HUES6 (cell line): Measurements from ENCODE around the gene SLC26A3.
"Not testable (repeated sequence)": the region's sequence is repeated elsewhere in the genome, so short reads cannot be mapped to it uniquely, and the experiment has no call there.

Experiments used
- H3K27ac ChIP-seq: 2 replicates; pipeline ENCODE4 v1.7.0; 2013; ENCODE audit warnings: low read depth, mild to moderate bottlenecking, low read length, inconsistent platforms
- H3K27me3 ChIP-seq: 2 replicates; pipeline ENCODE4 v1.6.1; 2013; ENCODE audit warnings: low read length; ENCODE audit not compliant: control insufficient read depth, insufficient read depth
- H3K36me3 ChIP-seq: 2 replicates; pipeline ENCODE4 v1.6.1; 2013; ENCODE audit warnings: low read length; ENCODE audit not compliant: control insufficient read depth, insufficient read depth
- H3K4me1 ChIP-seq: 2 replicates; pipeline ENCODE4 v1.6.1; 2013; ENCODE audit warnings: low read length; ENCODE audit not compliant: control insufficient read depth, insufficient read depth
- H3K4me3 ChIP-seq: 2 replicates; pipeline ENCODE4 v1.5.1; 2013; ENCODE audit warnings: low read depth, low read length
- H3K9ac ChIP-seq: one replicate; pipeline ENCODE4 v1.6.1; 2013; ENCODE audit warnings: mild to moderate bottlenecking, low read length
- H3K9me3 ChIP-seq: 2 replicates; pipeline ENCODE4 v1.6.1; 2013; ENCODE audit warnings: low read depth, low read length; ENCODE audit not compliant: control insufficient read depth, insufficient read depth

SLC26A3 gene

GRCh38 chr7:107803009-107803610, at the start of gene SLC26A3:
Gene SLC26A3 (minus strand): TSS chr7:107803223. CDS start chr7:107794509, 8,714 bp downstream.
- Histone ChIP-seq H3K36me3 (no peaks in the 10 kb centered on the region), H3K4me3 (no peak within 1 kb of the TSS), H3K27me3 (no peaks in the 10 kb centered on the region), H3K4me1 (no peaks in the 10 kb centered on the region), H3K9me3 (no peaks in the 10 kb centered on the region), H3K9ac (no peak within 1 kb of the TSS), H3K27ac (no peak within 1 kb of the TSS)

GRCh38 chr7:107850643-107851042, 47.6 kb upstream of the SLC26A3 start:
- H3K9ac ChIP-seq: no peak overlapping the region
- no peaks in the 10 kb centered on the region for H3K36me3 ChIP-seq
- peaks cover 6% of the 10 kb centered on the region; the same call in 1 of the 2 replicates for H3K9me3 ChIP-seq
- H3K4me3 ChIP-seq: no peak overlapping the region
- H3K27ac ChIP-seq: no peak overlapping the region
- peaks cover 3% of the 10 kb centered on the region for H3K27me3 ChIP-seq
- H3K4me1 ChIP-seq: no peaks in the 10 kb centered on the region

GRCh38 chr7:107850216-107850615, 47.2 kb upstream of the SLC26A3 start:
- H3K9ac ChIP-seq: no peak overlapping the region
- no peaks in the 10 kb centered on the region for H3K36me3 ChIP-seq
- H3K27ac ChIP-seq: no peak overlapping the region
- H3K9me3 ChIP-seq: peaks cover 6% of the 10 kb centered on the region; the same call in 1 of the 2 replicates
- no peak overlapping the region for H3K4me3 ChIP-seq
- H3K27me3 ChIP-seq: peaks cover 3% of the 10 kb centered on the region
- H3K4me1 ChIP-seq: no peaks in the 10 kb centered on the region

GRCh38 chr7:107848211-107848610, 45.2 kb upstream of the SLC26A3 start:
- H3K36me3 ChIP-seq, H3K27ac ChIP-seq, H3K4me3 ChIP-seq, H3K9me3 ChIP-seq, H3K27me3 ChIP-seq, H3K4me1 ChIP-seq, H3K9ac ChIP-seq: not testable (repeated sequence)

- H3K36me3 ChIP-seq, H3K4me3 ChIP-seq, H3K9me3 ChIP-seq, H3K9ac ChIP-seq, H3K27ac ChIP-seq, H3K4me1 ChIP-seq, H3K27me3 ChIP-seq: not testable (repeated sequence)
These were observed 44.8 kb upstream of the SLC26A3 start for GRCh38 chr7:107847836-107848175.

GRCh38 chr7:107847168-107847835, 44.3 kb upstream of the SLC26A3 start:
- no peak overlapping the region for H3K4me3 ChIP-seq
- H3K36me3 ChIP-seq: no peaks in the 10 kb centered on the region
- no peaks in the 10 kb centered on the region for H3K4me1 ChIP-seq
- no peak overlapping the region for H3K9ac ChIP-seq
- no peak overlapping the region for H3K27ac ChIP-seq
- H3K27me3 ChIP-seq: no peaks in the 10 kb centered on the region
- peaks cover 6% of the 10 kb centered on the region; the same call in 1 of the 2 replicates for H3K9me3 ChIP-seq

GRCh38 chr7:107846324-107846723, 43.3 kb upstream of the SLC26A3 start:
- peaks cover 6% of the 10 kb centered on the region; the same call in 1 of the 2 replicates for H3K9me3 ChIP-seq
- no peak overlapping the region for H3K27ac ChIP-seq
- no peak overlapping the region for H3K9ac ChIP-seq
- no peaks in the 10 kb centered on the region for H3K36me3 ChIP-seq
- H3K4me3 ChIP-seq: no peak overlapping the region
- H3K4me1 ChIP-seq: no peaks in the 10 kb centered on the region
- no peaks in the 10 kb centered on the region for H3K27me3 ChIP-seq

- Histone ChIP-seq H3K9me3 (peaks cover 6% of the 10 kb centered on the region; the same call in 1 of the 2 replicates), H3K36me3 (no peaks in the 10 kb centered on the region), H3K27me3 (no peaks in the 10 kb centered on the region), H3K9ac (no peak overlapping the region), H3K27ac (no peak overlapping the region), H3K4me3 (no peak overlapping the region), H3K4me1 (no peaks in the 10 kb centered on the region)
These were observed 40.2 kb upstream of the SLC26A3 start for GRCh38 chr7:107843184-107843583.

GRCh38 chr7:107842213-107842612, 39.2 kb upstream of the SLC26A3 start:
- Histone ChIP-seq H3K9ac (no peak overlapping the region), H3K9me3 (0 out of 2 replicates have a peak, but pooled peaks cover 3% of the 10 kb centered on the region), H3K4me3 (no peak overlapping the region), H3K27ac (no peak overlapping the region), H3K36me3 (no peaks in the 10 kb centered on the region), H3K27me3 (no peaks in the 10 kb centered on the region), H3K4me1 (no peaks in the 10 kb centered on the region)

- no peaks in the 10 kb centered on the region for H3K4me1 ChIP-seq
- no peaks in the 10 kb centered on the region for H3K27me3 ChIP-seq
- no peaks in the 10 kb centered on the region for H3K36me3 ChIP-seq
- H3K9me3 ChIP-seq: no peaks in the 10 kb centered on the region
- no peak overlapping the region for H3K4me3 ChIP-seq
- no peak overlapping the region for H3K27ac ChIP-seq
- no peak overlapping the region for H3K9ac ChIP-seq
These were observed 36.0 kb upstream of the SLC26A3 start for GRCh38 chr7:107838816-107839565.

- Histone ChIP-seq H3K27ac (no peak overlapping the region), H3K9me3 (no peaks in the 10 kb centered on the region), H3K27me3 (no peaks in the 10 kb centered on the region), H3K4me1 (no peaks in the 10 kb centered on the region), H3K4me3 (no peak overlapping the region), H3K9ac (no peak overlapping the region), H3K36me3 (no peaks in the 10 kb centered on the region)
These were observed 35.1 kb upstream of the SLC26A3 start for GRCh38 chr7:107838024-107838601.
